ENCODE data around the gene RCOR3.
"Not testable (repeated sequence)": the region's sequence is repeated elsewhere in the genome, so short reads cannot be mapped to it uniquely, and the experiment has no call there.

Gene RCOR3

GRCh38 chr1:211340622-211341507 is 81.7 kb downstream of the RCOR3 start:
- DNase-seq (ENCODE audit: low spot score), result no peak

- DNase-seq (ENCODE audit: low spot score), result no peak
Observed at GRCh38 chr1:211341999-211342398, 82.8 kb downstream of the RCOR3 start.

GRCh38 chr1:211343607-211344006 is 84.4 kb downstream of the RCOR3 start:
- DNase-seq (ENCODE audit: low spot score), result no peak

DNA sequence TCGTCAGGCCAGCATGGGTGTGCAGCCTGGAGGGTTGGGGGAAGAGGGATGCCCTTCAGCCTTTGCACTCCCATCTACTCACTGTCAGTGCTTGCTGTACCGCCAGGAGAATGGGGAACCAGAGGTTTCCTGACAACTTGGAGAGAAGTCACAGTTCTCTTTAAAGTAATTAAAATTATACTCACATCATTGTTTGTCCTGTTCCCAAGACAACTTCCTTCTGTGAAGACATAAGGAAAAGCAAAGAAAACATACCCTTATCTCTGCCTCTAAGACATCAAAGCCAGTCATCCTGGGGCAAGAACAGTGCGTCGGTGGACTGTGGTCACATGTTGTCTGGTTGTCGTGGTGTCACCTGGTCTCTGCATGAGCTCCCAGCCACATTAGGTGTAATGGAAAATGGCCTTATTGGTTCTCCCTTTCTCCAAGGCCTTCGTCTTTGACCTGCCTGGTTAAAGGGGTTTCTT is 85.0 kb downstream of the RCOR3 start:
- no peak for DNase-seq (ENCODE audit: low spot score)

DNA sequence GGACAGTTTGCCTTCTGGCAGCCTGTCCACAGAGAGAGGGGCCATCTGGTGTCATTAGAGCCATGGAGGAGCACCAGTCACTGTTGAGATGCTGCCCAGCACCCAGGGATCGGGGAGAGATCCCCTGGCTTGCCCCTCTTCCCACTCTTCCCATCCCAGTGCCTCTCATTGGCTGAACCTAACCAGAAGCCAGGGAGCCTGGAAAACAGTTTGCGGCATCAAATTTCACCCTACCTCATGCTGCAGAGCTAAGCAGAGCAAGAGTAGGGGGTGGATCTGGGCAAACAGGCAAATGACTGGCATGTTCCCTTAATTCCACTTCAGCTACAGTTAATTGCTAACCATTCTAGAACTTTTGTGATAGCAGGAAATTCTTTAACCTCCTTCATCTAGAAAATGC is 86.6 kb downstream of the RCOR3 start:
- no peak for DNase-seq (ENCODE audit: low spot score)

DNA sequence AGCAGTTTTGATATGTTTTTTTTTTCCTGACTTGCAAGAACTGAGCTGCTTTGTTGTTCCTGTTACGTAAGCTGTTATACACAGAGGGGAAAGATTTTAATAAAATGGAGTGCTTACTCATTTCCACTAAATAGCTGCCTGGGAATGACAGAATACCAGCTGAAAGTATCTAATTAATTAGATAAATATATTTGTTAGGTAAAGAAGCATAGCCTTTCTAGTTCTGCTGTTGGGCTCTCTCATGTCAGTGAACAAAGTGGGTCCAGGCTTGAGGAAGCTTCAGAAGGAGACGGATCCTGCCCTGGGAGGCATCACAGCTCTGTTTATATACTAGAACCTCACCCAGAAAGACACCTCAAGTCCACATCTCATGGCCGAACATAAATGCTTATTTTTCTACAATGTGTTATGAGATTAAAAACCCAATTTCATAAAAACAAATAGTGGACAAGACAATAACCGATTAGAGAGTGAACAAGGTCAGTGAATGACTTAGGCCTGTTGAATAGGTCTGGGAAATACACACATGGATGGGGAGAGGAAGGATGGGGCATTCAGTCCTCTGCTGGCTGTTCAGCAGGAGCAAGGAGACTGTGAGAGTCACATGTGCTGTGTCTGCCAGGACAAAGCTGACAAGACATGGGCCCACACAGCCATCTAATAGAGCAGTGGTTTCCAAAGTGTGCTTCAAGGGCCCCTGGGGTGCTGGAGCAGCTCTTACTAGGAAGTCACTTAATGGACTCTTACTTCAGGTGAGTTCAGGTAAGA is 88.1 kb downstream of the RCOR3 start:
- no peak for DNase-seq (ENCODE audit: low spot score)

- DNase-seq (ENCODE audit: low spot score), result no peak
Observed at GRCh38 chr1:211348547-211348946, 89.4 kb downstream of the RCOR3 start.

DNA sequence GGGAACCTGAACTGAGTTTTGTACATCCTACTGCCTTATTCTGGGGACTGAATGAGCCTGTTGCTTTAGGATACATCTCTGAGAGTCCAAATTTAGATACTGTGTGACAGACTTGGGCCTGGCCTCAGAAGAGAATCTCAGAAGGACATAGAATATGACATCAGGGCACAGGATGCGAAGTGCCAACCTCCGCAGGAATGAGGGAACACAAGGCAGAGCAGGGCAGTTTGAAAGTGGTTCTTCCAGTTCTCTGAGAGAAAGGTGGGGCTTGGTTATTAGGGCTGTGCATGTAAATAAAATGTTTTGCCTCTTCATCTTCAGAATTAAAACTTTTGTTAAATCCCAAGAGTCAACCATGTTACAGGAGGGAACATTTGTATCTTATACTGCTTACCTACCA is 90.6 kb downstream of the RCOR3 start:
- DNase-seq (ENCODE audit: low spot score), result no peak

- DNase-seq (ENCODE audit: low spot score), result not testable (repeated sequence)
Observed at GRCh38 chr1:211352055-211352454, 92.9 kb downstream of the RCOR3 start.

DNA sequence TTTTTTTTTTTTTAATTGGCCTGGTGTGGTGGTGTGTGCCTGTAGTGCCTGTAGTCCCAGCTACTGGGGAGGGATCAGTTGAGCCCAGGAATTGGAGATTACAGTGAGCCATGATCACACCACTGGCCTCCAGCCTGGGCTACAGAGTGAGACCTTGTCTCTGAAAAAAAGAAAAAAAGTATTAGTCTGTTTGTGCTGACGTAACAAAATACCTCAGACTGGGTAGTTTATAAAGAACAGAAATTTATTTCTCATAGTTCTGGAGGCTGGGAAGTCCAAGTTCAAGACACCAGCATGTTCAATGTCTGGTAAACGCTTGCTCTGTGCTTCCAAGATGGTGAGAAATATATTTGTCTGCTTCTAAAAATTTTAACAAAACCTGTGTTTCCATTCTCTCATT is 93.3 kb downstream of the RCOR3 start:
- DNase-seq (ENCODE audit: low spot score), result no peak

GRCh38 chr1:211352985-211353515 is 93.9 kb downstream of the RCOR3 start:
- no peak for DNase-seq (ENCODE audit: low spot score)

DNA sequence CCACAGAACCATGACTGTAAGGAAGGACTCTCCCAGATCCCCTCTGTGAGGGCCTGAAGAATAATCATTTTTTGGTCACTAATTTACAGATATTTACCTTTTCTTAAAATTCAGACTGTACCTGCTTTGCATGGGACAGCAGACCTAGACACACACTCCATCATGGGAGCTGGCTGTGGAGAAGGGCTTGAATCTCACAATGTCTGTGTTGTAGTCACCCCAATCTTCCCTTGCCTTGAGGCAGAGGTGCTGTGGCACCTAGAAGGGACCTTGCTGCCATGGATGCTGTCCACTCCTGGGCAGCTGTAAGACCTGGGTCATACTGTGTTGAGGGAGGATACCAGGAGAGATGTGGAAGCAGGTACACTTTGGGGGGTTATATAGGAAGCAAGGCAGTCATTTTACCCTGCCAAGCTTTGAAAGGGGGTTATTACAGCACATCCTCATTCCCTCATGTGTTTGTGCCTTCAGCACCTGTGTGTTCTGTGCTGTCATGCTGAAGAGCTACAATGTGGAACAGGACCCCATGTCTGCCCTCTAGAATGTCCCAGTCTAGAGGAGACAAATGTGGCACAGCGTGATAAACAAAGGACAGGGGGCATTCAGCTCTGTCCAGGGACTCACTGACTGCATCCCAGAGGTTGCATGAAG is 94.5 kb downstream of the RCOR3 start:
- no peak for DNase-seq (ENCODE audit: low spot score)

GRCh38 chr1:211355873-211356272 is 96.7 kb downstream of the RCOR3 start:
- DNase-seq (ENCODE audit: low spot score), result no peak

GRCh38 chr1:211356723-211357407 is 97.7 kb downstream of the RCOR3 start:
- DNase-seq (ENCODE audit: low spot score), result no peak

DNA sequence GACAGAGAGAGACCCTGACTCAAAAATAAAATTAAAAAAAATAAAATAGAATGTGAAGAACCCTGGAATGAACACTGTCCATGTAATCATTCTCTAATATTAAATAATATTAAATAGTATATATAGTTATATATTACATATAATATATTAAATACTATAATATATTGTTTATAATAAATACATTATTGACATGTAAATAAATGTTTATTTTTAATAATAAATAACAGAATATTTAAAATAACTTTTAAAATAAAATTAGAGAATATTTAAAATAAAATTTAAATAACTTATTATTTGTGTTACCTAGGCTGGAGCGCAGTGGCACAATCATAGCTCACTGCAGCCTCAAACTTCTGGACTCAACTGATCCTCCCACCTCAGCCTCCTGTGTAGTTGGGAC is 99.5 kb downstream of the RCOR3 start:
- no peak for DNase-seq (ENCODE audit: low spot score)

DNA sequence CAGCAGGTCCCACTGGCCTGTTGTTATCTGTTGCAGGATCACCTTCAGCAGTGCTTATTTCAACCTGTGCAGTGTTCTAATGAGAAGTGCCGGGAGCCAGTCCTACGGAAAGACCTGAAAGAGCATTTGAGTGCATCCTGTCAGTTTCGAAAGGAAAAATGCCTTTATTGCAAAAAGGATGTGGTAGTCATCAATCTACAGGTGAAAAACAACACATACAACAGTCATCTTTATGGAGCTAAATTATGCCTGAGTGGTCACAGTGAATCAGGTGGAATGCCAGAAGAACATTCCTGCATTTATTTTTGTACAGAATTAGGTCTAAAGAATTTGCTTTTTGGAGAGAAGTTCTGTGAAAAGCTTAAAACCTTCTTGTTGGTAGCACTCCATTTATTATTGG is 100.7 kb downstream of the RCOR3 start:
- DNase-seq (ENCODE audit: low spot score), result no peak

GRCh38 chr1:211361202-211361601 is 102.0 kb downstream of the RCOR3 start:
- no peak for DNase-seq (ENCODE audit: low spot score)

Data from globus pallidus (tissue), 1 donor.